Ovary (tissue), 3 donors: ENCODE measurements around the gene GABRB1.

Experiments used
- EP300 ChIP-seq: sonication (generic); formaldehyde crosslinking; IDR thresholded peaks from one replicate; pipeline ENCODE4 v1.6.1; 2017; ENCODE audit warnings: antibody characterized with exemption
- TF ChIP-seq, protein P1 (sequence below), 3 donors: fragments of 450-650 bp in 2 of 3; fragments of 200-600 bp in 1 of 3; IDR thresholded peaks; one replicate each; pipeline versions ENCODE4 v1.5.1 to v1.8.0; 2016 to 2022; ENCODE audit warnings: antibody characterized with exemption in 3 of 3, mild to moderate bottlenecking in 1 of 3
- donor health status: DM: no; HTN: no; CAD: no.

- no peak for TF ChIP-seq EP300
- TF ChIP-seq, protein P1, sequence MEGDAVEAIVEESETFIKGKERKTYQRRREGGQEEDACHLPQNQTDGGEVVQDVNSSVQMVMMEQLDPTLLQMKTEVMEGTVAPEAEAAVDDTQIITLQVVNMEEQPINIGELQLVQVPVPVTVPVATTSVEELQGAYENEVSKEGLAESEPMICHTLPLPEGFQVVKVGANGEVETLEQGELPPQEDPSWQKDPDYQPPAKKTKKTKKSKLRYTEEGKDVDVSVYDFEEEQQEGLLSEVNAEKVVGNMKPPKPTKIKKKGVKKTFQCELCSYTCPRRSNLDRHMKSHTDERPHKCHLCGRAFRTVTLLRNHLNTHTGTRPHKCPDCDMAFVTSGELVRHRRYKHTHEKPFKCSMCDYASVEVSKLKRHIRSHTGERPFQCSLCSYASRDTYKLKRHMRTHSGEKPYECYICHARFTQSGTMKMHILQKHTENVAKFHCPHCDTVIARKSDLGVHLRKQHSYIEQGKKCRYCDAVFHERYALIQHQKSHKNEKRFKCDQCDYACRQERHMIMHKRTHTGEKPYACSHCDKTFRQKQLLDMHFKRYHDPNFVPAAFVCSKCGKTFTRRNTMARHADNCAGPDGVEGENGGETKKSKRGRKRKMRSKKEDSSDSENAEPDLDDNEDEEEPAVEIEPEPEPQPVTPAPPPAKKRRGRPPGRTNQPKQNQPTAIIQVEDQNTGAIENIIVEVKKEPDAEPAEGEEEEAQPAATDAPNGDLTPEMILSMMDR (IDR thresholded peaks at IDR 0.05), result no peak
Observed at GRCh38 chr4:47263721-47264120, 232.4 kb downstream of the GABRB1 start.
